Stimulated activated CD8-positive, alpha-beta memory T cell treated with anti-CD3 and anti-CD28 coated beads, Interleukin-15, amount 100 ng/mL, for 24 hours (primary cell): ENCODE measurements around the gene CIDEC.
"Not testable (repeated sequence)": the region's sequence is repeated elsewhere in the genome, so short reads cannot be mapped to it uniquely, and the experiment has no call there.

Experiments used
- DNase-seq: peaks from one replicate; pipeline ENCODE4 v3.0.0-alpha.2; 2020; ENCODE audit warnings: low read depth

Gene CIDEC

GRCh38 chr3:9901967-9902366 is 21.9 kb upstream of the CIDEC start:
- DNase-seq, result no peak

DNA sequence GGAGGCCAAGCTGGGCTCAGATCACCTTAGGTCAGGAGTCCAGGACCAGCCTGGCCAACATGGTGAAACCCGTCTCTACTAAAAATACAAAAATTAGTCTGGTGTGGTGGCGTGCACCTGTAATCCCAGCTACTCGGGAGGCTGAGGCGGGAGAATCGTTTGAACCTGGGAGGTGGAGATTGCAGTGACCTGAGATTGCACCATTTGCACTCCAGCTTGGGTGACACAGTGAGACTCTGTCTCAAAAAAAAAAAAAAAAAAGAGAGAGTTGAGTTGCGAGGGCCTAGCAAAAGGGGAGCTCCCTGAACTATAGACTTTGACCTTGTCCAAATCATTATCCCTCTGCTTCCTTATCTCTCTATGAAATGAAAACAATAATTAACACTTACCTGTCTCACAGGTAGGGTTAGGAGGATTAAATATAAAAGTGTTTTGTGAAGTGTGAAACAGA is 20.9 kb upstream of the CIDEC start:
- not testable (repeated sequence) for DNase-seq

DNA sequence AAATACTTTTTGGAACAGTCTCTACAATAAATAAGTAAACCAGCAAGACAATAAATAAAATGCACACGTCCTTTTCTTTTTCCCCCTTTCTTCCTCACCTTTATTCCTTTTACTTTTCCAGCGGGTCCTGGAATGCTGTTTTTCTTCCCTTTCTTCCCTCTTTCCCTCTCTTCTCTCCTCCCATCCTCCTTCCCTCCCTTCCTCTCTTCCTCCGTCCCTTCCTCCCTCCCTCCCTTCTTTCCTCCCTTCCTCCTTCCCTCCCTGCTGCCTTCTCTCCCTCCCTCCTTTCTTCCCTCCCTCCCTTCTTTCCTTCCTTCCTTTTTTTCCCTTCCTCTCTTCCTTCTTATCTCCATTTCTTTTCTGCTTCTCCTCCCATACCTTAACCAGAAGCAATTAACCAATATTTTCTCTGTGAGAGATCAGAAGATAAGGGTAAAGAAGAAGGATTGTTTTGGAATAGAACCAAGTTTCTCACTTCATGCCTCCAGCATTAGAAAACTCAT is 19.3 kb upstream of the CIDEC start:
- no peak for DNase-seq

DNA sequence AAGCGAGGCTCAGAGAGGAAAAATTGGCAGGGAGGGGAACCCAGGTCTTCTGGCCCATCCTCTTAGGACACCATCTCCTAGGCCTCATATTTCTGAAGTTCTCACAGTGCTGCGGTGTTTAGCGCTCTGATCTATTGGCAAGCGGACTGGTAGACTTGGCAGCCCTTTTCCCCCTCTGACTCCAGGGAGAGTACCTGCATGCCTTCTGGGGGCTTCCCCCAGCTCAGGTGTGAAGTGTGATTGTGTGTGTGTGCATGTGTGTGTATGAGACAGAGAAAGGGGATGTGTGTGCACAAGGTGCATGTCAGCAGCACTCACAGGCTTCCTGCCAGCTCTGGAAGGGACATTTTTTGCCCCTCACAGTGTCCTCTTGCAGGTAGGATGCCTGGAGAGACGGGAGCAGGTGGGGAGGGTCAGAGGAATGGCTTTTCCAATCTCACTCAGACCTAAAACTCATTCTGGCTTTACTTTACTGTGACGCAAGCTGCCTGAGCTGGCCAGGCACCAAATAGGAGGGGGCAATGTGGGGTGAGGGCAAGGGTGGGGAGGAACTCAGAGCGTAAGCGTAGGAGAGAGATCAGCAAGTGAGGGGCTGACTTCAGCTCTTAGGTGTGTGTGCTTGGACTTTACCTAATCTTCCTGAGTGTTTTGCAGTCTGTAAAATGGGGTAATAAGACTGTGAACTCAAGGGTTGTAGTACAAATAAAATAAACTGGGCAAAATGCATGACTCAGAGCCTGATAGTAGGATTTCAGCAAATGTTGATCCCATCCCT is 18.6 kb upstream of the CIDEC start:
- DNase-seq, result no peak

DNA sequence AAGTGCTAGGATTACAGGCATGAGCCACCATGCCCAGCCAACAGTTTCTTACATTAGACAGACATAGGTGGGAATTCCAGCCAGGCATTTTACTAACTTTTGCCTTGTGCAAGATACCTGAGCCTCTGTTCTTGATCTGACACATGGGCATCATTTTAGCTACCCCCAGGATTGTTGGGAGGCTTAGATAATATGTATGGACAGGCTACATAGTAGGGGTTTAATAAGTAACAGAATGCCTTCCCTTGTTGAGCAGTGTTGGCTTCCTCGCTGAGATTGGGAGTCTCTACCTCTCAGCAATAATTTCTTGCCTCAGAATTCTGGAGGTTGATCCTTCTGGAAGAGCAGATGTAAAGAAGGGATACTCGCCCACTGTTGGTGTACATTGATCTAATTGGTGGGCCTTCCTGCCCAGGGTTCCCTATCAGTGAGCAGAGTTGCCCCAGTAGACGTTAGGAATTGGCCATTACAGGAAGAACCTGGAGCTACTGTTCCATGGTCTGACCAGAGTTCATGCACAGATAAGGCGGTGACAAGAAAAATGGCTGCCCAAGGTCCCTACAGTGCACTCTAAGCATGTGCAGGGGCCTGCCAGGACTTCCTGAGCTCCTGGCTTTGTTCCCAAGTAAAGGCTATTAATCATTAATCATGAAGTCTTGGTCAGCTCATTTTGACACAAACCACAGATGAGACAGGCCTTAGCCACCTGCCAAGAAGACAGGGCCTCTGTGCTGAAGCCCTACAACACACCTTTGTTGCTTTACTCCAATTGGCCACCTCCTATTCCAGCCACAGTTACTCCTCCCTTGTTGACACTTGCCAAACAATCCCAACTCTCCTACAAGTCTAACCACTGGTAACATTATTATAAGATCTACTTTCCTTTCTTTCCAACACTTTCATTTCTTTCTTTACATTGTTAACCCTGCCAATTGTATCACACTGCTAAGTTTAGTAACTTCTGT is 17.6 kb upstream of the CIDEC start:
- no peak for DNase-seq

DNA sequence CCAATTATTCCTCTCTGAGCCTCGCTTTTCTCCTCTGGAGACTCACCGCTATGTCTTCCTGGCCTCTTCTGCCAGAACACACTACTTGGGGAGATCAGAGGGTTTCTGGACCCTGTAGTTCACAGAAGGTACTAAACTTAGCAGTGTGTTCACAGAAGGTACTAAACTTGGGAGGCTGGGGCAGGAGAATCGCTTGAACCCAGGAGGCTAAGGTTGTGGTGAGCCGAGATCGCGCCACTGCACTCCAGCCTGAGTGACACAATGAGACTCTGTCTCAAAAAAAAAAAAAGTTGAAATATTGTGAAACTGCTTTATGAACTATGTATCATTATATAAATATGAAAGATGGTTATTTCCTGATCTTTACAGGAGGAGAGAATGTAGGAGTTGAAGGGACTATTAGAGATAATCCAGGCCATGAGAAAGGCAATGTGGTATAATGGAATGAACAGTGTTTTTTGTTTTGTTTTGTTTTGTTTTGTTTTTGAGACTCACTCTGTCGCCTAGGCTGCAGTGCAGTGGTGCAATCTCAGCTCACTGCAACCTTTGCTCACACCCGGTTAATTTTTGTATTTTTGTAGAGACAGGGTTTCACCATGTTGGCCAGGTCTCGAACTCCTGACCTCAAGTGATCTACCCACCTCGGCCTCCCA is 16.8 kb upstream of the CIDEC start:
- not testable (repeated sequence) for DNase-seq

GRCh38 chr3:9895715-9896114 is 15.7 kb upstream of the CIDEC start:
- DNase-seq, result not testable (repeated sequence)

GRCh38 chr3:9893739-9894138 is 13.7 kb upstream of the CIDEC start:
- DNase-seq, result no peak

- no peak for DNase-seq
Measured at GRCh38 chr3:9891072-9891622, 11.1 kb upstream of the CIDEC start.

- peak; percentile 77 for DNase-seq
Measured at GRCh38 chr3:9890249-9891071, 10.4 kb upstream of the CIDEC start, which contains the start of gene JAGN1. TSS of gene JAGN1 (plus strand) at chr3:9890610. CDS start at chr3:9890723, 113 bp downstream.

DNA sequence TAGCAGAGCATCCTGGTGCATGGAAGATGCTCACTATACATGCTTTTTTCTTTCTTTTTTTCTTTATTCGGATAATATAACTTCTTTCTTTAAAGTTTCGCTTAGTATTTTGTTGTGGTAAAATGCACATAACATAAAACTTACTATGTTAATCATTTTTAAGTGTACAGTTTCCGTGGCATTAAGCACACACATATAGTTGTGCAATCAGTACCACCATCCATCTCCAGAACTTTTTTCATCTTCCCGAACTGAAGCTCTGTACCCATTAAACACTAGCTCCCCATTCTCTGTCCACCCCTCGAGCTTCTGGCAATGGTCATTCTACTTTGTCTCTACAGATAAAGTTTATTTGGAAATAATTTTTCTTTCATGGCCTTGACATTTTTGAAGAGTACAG is 9.4 kb upstream of the CIDEC start:
- no peak for DNase-seq

GRCh38 chr3:9888540-9888939 is 8.5 kb upstream of the CIDEC start:
- DNase-seq, result no peak

- DNase-seq, result no peak
Measured at GRCh38 chr3:9887480-9887879, 7.4 kb upstream of the CIDEC start.

- DNase-seq, result no peak
Measured at GRCh38 chr3:9886328-9886727, 6.3 kb upstream of the CIDEC start.

GRCh38 chr3:9884555-9885165 is 4.6 kb upstream of the CIDEC start:
- DNase-seq, result no peak

DNA sequence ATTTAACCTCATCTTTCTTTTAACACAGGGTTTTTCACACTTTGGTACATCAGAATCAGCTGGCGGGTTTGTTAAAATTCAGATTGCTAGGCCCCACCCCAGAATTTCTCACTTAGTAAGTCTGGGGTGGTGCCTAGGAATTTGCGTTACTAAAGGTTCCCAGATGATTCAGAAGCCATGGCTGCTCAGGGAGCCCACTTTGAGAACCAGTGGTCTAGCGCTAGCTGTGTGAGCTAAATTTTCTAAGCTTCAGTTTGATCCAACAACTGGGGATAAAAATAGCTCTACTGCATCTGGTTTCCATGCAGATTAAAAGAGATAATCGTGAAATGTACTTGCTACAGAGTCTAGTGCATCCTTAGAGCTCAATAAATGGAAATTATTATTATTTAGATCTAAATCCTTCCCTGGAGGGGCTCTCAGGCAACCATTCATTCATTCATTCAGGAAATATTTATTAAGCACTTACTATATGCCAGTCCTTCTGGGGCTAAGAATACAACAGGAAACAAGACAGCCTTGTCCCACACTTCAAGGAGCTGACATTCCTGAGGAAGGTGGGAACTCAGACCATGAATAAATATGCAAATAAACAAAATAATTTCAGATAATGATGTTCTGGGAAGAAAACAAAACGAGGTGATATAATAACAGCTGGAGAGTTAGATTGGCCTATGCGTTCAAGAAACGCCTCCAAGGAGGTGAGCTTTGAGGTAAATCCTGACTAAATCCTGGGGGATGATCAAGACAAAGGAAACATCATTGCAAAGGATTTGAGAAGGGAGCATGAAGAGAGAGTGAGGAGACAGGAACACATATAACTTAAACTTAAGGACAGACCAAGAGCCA is 3.9 kb upstream of the CIDEC start:
- DNase-seq, result no peak

DNA sequence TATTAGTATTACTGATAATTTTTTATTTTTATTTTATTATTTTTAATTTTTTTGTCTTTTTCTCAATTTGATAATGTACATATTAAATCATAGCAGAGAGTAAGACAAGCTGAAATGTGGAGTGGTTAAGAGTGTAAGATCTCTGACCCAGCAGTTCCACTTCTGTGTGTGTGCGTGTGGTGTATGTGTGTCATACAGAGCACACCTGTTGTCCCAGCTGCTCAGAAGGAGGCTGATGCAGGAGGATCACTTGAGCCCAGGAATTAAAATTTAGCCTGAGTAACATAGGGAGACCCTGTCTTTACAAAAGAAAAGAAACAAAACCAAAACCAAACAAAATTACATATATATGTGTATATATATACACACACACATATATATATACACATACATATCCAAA is 1.4 kb upstream of the CIDEC start:
- DNase-seq, result no peak

GRCh38 chr3:9878700-9879099 is 1.4 kb downstream of the CIDEC start:
- DNase-seq, result no peak

DNA sequence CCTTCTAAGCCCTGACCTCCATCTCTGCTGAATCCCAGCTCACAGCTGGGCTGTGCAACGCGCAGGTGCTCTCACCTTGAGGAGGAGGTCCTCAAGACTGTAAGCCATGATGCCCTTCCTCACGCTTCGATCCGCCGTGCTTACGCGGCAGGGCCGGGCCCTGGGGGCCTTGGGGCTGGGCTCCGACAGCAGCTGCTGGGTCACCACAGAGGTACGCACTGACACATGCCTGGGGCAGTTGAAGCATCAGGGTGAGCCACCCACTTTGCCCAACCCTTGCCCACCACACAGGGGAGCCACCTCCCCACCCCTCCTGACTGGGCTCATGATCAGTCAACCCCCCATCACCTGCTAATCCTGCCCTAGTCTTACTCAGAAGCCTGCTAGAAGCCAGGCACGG is 3.1 kb downstream of the CIDEC start:
- no peak for DNase-seq

DNA sequence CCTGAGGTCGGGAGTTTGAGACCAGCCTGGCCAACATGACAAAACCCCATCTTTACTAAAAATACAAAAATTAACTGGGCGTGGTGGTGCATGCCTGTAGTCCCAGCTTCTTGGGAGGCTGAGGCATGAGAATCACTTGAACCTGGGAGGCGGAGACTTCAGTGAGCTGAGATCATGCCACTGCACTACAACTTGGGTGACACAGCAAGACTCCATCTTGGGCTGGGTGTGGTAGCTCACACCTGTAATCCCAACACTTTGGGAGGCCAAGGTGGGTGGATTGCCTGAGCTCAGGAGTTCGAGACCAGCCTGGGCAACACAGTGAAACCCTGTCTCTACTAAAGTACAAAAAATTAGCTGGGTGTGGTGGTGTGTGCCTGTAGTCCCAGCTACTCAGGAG is 3.8 kb downstream of the CIDEC start:
- DNase-seq, result not testable (repeated sequence)
